ENCODE results near the gene BCL2L12.
"Not testable (repeated sequence)": the region's sequence is repeated elsewhere in the genome, so short reads cannot be mapped to it uniquely, and the experiment has no call there.

The BCL2L12 gene

GRCh38 chr19:49665351-49666119 lies at the start of gene BCL2L12, which contains the start of gene IRF3:
Gene BCL2L12 (plus strand): TSS chr19:49665933. CDS start chr19:49666693, 760 bp downstream.
Gene IRF3 (minus strand): TSS chr19:49665857. CDS start chr19:49664838, 1,019 bp downstream.
- DNase-seq: peak; percentile 99

- DNase-seq: no peak
These were observed 49.2 kb upstream of the BCL2L12 start for GRCh38 chr19:49616532-49616931.

GRCh38 chr19:49616945-49617344 lies 48.8 kb upstream of the BCL2L12 start:
- DNase-seq: no peak

- not testable (repeated sequence) for DNase-seq
These were observed 47.9 kb upstream of the BCL2L12 start for GRCh38 chr19:49617860-49618259.

- no peak for DNase-seq
These were observed 40.5 kb upstream of the BCL2L12 start for GRCh38 chr19:49624967-49625910.

GRCh38 chr19:49626226-49626625 lies 39.5 kb upstream of the BCL2L12 start:
- DNase-seq: no peak

- DNase-seq: no peak
These were observed 36.1 kb upstream of the BCL2L12 start for GRCh38 chr19:49629659-49630058.

GRCh38 chr19:49631014-49631588 lies 34.6 kb upstream of the BCL2L12 start:
- DNase-seq: no peak

GRCh38 chr19:49631610-49632192 lies 34.0 kb upstream of the BCL2L12 start:
- no peak for DNase-seq

- DNase-seq: no peak
These were observed 33.2 kb upstream of the BCL2L12 start for GRCh38 chr19:49632576-49632975.

GRCh38 chr19:49633273-49633672 lies 32.5 kb upstream of the BCL2L12 start:
- DNase-seq: not testable (repeated sequence)

- no peak for DNase-seq
These were observed 30.1 kb upstream of the BCL2L12 start for GRCh38 chr19:49635530-49636232.

GRCh38 chr19:49636233-49636932 lies 29.4 kb upstream of the BCL2L12 start:
- DNase-seq: no peak

- DNase-seq: no peak
These were observed 27.7 kb upstream of the BCL2L12 start for GRCh38 chr19:49637821-49638738.

GRCh38 chr19:49639401-49640112 lies 26.2 kb upstream of the BCL2L12 start:
- no peak for DNase-seq

- peak; percentile 100 for DNase-seq
These were observed 25.4 kb upstream of the BCL2L12 start, which contains the start of gene RRAS for GRCh38 chr19:49640113-49640898. Gene RRAS (minus strand): TSS chr19:49640143. CDS start chr19:49640098, 45 bp downstream.

- DNase-seq: peak; percentile 100
These were observed 23.8 kb upstream of the BCL2L12 start, which contains the start of gene SCAF1 for GRCh38 chr19:49641688-49642491. Gene SCAF1 (plus strand): TSS chr19:49642209. CDS start chr19:49645027, 2,818 bp downstream.
